LoVo (cell line): ENCODE data around the gene CDH13.

Experiments
- DNase-seq: peaks from one replicate; pipeline ENCODE4 v3.0.0-alpha.2; 2016; ENCODE audit warnings: low spot score

The CDH13 gene

DNA sequence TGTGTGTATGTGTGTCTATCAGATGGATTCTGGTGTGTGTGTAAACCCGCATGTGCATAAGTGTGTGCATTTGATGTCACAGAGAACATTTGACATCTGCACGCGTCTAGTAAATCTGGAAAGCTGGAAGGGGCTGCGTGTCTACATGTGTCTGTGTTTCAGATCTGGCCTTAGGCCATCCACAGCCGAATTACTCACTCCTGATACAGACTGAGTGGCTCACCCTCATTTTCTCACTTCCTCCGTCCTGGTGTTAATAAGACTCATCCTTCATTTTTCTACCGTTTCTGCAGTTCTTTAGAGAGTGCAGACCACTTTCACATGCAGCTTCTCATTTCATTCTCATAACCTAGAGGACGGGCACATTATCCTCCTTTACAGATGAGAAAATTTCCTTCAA lies 491.6 kb downstream of the CDH13 start:
- no peak for DNase-seq

DNA sequence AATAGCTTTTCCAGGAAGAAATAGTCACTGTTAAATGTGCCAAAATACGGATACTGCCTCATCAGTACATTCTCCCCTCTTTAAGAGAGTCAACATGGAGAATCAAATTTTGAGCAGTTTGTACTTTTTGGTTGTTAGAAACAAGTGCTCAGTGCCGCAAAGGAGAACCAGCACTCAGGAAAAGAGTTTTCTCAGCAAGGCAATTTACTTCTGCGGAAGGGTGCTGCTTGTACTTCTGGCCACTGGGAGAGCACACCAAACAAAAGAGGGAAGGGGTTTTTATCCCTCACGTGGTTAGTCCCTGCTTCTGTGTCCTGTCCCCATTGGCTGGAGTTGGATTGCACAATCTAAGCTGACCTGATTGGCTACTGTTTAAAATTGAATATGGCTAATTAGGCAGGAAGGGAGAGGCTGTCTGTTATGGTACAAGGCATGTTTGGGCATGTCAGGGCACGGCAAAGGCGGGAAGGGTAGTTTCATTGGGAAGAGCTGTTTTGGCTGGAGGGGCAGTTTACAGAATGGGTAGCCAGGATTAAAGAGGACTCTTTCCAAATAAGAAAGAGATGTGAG lies 499.3 kb downstream of the CDH13 start:
- no peak for DNase-seq

DNA sequence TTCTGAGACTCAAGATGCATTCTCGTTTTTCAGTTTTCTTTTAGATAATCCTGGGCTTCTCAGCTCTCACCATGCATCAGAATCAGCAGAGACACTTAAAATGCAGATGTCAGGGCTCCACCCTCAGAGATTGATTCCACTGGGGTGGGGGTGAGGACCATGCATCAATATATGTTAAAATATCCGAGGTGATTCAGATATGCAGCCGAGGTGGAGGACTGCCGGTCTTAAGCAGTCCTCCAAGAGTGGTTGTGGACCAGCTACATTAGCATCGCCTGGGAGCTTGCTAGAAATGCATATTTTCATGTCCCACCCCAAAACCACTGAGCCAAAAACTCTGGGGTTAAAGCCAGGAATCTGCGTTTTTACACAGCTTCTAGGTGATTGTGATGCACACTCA lies 501.3 kb downstream of the CDH13 start:
- DNase-seq, result no peak

DNA sequence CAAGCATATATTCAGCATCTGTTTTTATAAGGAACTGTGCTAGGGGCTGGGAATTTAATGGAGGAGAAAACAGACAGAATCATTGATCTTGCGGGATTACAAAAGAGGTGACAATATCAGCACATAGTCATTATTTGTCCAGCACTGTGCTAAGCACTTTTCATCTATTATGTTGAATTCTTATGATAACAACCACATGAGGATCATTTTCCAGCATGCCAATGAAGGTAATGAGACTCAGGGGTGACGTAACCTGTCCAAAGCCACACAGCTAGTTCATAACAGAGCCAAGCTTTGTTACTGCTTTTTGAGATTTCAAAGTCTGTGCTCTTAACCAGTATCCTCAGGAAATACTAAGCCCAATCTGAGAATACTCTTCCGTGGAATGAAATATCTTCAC lies 503.3 kb downstream of the CDH13 start:
- no peak for DNase-seq

DNA sequence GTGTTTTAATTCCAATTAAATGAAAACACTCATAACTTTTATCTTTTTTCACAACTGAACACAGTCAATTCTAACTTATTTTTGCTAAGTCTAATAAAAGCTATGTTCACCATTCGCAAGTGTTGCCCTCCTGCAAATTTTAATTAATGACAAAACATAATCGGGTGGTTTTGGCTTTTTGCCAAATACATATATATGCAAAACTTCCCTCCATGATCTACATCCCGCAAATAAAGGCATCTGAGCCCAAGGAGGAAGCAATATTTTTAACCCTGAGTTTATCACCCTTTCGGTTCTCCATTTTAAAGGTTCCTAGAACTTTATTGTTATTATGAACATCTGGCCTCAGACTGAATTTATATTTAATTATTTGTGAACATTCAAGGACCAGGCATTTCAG lies 507.9 kb downstream of the CDH13 start:
- no peak for DNase-seq

DNA sequence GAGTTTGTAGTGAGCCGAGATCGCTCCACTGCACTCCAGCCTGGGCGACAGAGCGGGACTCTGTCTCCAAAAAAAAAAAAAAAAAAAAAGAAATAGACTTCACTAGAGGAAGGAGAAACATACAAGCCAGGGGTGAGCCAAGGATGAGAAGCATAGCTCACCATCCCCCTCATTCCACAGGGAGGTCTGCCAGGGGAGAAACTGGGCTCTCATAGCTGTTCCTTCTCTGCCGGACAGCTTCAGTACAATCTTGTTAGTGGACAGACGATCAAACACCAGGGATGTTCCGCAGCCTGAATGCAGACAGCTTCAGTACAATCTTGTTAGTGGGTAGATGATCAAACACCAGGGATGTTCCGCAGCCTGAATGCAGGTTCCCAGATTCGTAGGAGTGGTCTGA lies 509.6 kb downstream of the CDH13 start:
- no peak for DNase-seq

DNA sequence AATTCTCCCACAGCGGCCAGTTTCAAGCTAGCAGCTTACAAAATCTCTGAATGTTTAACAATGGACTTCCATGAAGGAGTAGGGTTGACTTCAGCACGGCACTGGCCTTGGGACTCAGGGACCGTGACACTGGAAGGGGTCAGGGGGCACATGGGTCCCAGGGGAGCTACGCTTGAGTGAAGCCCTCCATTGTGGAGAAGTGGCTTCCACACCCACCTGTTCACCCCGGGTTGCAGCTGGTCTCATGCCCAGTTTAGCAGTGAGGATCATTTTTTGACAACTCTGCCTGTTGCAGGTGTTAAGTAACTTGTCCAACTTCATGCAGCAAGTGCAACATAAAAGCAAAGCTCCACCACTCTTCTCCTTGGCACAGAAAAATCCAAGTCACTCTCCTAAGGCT lies 510.2 kb downstream of the CDH13 start:
- DNase-seq, result no peak

DNA sequence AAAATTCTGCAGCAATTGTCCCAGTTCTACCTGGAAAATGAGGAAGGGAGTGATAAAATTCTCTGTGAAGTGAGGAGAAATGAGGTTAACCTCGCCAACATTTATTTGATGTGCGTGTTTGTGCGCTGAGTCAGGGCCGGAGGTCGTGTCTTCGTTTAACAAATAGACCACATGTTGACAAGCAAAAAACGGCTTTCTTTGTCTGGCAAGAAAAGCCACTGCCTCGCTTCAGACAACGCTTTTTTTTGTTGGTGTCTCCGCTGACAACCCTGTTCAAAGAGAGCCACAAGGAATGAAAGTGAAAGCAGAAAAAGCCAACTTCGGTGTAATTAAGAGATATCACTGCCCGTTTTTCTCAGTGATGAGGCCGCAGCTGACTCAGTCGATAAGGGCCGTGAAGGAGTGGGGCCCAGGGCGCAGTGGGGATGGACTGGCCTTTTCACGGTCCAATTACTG lies 510.6 kb downstream of the CDH13 start:
- DNase-seq, result peak; percentile 82

DNA sequence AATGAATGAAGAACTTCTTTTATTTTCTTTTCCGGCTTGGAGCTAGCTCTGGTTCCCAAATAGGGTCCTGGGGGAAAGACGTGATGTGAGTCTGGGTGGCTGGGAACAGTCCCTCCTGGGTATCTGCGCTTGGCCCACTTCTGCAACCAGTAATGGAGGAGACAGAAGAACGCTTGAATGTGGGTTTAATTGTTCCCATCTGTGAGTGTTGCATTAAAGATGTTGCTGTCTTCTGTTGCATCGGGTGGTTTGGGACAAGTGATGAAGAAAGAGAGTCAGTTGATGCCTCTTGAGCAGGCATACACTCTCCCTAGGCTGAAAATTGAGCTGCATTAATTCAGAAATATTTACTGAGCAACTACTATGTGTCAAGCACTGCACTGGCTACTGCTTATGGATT lies 511.1 kb downstream of the CDH13 start:
- DNase-seq, result no peak

DNA sequence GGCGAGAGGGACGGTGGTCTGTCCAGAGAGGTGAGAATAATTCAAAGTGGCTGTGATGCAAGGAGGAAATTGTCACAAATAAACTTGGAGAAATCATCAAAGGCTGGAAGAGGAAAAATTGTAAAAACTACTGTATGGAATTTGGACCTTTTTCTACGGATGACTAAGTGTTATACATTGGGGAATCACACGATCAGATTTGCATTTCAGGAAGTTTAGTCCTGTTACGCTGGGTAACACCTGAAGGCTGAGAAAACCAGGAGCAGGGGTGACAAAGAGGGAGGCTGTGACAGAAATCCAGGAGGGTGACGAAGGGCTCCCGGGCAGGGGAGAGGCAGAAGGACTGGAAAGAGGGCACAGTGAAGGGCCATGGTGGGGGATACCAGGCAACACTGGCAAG lies 511.7 kb downstream of the CDH13 start:
- no peak for DNase-seq

DNA sequence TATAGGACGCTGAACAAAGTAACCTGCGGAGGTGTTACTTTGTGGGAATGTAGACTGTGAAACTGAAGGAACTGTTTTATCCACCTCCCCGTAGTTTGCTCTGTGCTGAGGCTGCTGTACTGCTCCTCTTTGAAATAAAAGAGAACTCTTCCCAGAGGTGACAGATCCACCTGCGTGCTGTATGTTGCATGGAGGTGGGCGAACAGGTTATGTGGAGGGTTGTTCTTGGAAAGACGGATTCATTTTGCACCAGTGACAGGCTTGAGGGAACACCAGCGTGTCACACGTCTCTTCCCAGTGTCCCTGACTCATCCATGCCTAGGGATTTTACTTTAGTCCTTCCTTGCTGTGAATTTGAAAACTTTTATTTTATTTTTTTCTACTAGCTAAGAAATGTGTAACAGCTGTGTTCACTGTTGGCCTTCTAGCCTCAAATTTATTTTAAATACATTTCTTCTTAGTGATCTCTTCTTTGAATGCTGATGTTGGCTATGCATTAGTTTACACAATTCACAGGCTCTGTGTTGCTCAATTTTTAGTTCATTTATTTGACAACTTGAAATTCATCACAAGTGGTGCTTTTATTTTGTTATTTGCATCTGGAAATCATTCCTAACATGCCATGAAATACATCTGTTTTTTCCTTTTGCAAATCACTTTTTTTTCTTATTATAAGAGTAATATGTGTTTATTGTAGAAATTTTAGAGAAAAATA lies 512.4 kb downstream of the CDH13 start:
- DNase-seq, result no peak

DNA sequence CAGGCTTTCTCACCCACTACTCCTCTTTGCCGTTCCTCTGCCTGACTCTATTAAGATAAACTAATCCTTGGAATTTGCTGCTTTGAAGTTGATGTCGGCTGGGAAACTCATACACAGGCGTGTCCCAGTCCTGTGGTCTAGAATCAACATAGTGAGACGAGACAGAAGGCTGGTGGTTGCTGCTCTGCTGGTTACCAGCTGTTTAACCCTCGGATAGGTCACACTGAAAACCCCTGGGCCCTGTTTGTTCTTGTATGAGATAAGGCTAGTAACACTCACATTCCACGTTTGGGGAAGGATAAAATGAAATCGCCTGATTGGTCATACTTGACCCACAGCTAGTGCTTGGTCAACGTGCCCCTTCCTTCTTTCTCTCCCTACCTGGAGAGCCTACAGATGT lies 517.0 kb downstream of the CDH13 start:
- peak; percentile 49 for DNase-seq

DNA sequence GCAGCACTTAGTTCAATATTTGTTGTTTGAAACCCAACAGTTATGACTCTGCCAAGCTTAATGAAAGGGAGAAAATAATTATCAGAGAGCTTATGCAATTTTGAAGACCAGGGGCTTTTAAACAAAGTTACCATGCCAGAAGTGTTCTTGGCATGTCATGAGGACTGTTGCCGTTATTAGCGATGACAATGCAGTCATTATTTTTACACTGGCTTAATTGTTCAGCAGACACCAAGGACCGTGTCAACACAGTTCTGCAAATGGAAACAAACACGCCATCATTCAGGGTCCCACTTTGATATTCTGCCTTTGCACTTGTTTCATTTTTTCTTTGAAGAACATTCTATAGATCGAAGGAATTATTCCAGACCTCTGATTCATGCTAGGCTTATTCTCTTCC lies 518.5 kb downstream of the CDH13 start:
- no peak for DNase-seq

DNA sequence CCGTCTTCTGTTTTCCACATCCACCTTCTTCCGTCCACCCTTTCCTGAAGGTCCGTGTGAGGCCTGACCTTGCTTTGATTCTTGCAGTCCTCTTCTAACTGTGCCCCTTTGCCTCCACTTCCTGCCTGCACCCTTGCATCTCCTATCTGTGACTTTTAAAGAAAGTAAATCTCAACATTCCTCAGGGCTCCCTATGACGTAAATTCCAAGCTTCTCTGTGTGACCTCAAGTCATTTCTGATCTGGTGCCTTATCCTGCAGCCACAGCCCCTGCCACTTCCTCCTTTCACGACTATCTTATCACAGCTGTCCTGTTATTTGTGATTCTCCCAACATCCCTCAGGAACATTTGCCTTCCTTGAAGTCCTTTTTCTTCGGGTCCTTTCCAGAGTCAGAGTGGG lies 520.5 kb downstream of the CDH13 start:
- no peak for DNase-seq

DNA sequence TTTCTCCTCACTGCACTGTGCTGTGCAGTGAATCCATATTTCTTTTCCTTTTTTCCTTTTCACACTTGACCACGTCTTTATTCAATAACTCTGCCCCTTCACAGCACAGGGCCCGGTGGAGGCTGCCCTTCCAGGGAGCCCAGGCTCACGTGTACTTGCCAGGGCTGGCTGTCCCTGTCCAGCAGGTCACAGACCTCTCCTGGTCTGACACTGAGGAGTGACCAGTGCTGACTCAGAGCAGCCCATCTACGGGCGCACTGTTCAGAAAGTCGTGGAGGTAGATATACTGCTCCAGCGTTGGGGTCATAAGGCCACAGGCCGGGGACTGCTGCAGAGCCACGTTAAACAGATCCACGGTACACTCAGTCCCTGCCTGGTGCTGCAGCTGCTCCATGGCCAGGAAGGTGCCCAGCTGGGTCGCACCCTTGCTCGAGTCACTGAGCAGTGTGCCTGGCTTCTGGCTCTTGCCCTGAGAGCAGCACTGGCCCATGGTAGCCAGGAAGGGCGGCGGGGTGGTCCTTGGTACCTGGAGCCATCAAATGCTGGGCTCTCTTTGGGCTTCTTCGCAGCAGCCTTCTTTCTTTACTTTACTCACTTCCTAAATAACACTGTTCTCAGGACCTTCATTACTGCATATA lies 531.7 kb downstream of the CDH13 start:
- DNase-seq, result no peak

DNA sequence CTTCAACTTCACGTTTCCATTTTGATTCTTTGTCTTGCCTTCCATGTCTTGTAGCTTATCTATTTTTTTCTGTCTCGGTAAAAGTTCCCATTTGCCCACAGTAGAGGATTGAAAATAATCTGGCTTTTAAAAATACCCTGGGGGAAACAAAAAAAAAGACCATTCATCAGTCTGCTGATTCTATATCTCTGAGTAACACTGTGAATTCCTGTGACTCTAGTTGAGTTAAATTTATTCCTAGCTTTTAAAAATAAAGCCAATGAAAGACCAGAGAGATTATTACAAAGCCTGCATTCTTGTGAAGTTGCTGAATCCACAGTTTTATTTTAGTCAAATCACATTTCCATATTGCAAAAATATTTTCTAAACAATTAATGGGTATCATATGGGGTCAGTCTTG lies 532.3 kb downstream of the CDH13 start:
- no peak for DNase-seq

DNA sequence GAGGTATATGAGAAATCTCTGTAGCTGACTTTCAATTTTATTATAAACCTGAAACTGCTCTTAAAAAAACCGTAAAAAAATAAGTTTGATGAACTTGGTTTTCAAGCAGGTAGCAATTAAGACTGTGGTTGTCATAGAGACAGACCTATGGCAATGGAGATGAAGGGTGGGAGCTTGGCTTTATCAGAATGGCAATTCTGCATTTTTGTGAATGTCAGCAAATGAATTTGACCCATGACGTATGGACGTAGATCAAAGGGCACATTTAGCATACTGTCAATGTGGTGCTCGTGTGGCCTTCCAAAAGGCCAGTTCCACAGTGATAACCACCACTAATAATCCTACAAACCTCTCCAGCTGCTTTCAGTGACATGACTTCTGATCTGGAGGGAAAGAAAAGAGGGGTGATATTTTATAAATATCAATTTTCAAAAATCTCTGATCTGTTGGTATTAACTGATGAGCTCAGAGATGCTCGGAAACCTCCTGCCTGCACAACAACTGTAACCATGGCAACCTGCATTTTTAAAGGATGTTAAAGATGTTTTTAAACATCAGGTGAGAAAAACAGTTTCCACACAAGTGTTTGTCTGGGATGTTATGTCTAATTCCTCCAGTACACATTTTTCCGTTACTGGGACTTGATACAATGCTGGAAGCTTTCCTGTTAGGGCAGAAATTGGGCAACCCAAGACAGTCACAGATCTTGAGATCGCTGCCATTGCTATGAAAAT lies 533.7 kb downstream of the CDH13 start:
- DNase-seq, result no peak

DNA sequence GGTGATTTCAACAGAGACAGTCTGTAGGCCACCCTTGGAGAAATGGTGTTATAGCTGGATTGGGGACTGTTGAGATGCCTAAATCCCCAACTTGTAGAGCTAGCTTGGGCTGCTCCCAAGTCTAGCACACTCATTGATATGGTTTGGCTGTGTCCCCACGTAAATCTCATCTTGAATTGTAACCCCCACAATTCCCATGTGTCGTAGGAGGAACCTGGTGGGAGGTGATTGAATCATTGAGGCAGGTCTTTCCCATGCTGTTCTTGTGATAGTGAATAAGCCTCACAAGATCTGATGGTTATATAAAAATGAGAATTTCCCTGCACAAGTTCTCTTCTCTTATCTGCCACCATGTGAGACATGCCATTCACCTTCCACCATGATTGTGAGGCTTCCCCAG lies 536.0 kb downstream of the CDH13 start:
- DNase-seq, result no peak

DNA sequence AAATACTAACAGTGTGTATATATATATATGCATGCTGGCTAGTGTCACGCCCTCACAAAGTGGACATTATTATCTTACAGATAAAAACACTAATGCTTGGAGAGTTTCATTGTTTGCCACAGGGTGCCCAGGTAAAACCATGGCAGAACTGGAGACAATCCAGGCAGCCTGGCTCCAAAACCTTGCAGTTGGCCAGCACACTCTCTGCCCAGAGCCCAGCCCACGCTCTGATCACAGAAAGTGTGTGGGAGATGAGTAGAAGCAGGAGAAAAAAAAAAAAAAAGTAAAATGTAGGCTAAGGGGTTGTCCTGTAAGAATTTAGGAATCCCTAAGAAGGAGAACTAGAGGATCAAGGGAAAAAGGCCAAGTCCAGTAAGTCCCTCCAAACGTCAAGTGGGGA lies 538.0 kb downstream of the CDH13 start:
- DNase-seq, result no peak

DNA sequence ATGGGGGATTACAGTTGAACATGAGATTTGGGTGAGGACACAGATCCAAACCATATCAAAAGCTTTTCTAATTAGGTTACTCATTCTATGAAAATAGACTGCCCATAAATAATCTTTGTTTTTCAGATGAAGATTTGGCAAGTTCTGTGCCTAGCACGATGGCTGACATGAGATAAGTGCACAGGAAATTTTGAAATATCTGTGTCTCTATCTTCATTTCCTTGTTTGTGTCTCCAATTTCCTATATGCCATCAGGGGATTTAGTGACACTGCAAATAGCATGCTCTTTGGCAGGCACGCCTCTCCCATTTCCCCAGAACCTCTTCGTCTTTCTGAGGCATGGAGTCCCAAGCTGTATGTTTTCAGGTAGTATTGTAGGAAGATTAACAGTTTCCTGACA lies 544.6 kb downstream of the CDH13 start:
- DNase-seq, result no peak

DNA sequence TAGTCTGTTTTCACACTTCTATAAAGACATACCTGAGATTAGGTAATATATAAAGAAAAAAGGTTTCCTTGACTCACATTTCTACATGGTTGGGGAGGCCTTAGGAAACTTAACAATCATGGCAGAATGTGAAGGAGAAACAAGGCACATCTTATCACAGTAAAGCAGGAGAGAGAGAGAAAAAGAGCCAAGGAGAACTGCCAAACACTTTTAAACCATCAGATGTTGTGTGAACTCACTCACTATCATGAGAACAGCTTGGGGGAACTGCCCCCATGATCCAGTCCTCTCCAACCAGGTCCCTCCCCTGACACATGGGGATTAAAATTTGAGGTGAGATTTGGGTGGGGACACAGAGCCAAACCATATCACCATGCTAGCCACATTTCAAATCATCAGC lies 547.9 kb downstream of the CDH13 start:
- DNase-seq, result no peak

DNA sequence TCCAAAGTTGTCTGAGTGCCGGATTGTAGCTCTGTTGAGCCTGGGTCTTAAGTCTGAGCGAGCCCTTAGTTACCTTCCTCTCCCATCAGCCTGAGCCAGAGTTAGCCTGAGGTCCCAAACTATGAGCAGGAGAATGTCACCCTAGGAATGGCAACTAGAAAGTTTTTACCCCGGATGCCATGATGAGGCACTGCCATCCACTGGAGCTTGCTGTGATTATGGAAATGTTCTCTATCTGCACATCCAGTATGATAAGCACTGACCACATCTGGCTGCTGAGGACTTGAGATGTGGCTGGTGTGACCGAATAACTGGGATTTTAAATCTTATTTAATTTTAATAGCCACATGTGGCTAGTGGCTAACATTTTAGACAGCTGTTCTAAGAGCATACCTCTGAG lies 550.0 kb downstream of the CDH13 start:
- no peak for DNase-seq

DNA sequence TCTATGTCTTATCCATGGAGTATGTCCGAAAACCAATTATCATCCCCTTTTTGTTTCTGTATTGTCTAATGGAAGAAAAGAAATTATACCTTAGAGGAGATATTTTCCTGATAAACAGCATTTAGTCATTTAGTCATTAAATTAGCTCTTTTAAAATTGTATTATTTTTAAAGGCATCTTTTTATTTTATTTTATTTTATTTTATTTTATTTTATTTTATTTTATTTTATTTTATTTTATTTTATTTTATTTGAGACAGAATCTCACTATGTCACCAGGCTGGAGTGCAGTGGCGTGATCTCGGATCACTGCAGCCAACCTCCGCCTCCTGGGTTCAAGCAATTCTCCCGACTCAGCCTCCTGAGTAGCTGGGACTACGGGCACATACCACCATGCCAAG lies 559.1 kb downstream of the CDH13 start:
- no peak for DNase-seq
